Gastrocnemius medialis (tissue), 4 donors: ENCODE data around the gene LRRK1. TPM values are rescaled to one million over a fixed set of nuclear protein-coding genes. Genes with fewer than 3 reads are reported as not detected.

Experiments
- ATAC-seq, 2 donors: fragments of 150-250 bp; one replicate each; pipeline ENCODE4 v1.9.1; 2016
- DNase-seq, 2 donors: peaks; one replicate each; pipeline ENCODE4 v3.0.0-alpha.2; 2019
- H3K27ac ChIP-seq, 4 donors: fragments of 200-600 bp; sonication (generic); 1 replicate in 1 of 4; 2 replicates in 3 of 4; pipeline ENCODE4 v1.5.1; 2016 to 2018; ENCODE audit warnings: mild to moderate bottlenecking in 2 of 4, moderate library complexity in 1 of 4
- H3K27me3 ChIP-seq, 3 donors: fragments of 200-600 bp; sonication (generic) in 2 of 3; 1 replicate in 1 of 3; 2 replicates in 2 of 3; pipeline versions ENCODE4 v1.5.1 to v1.6.0; 2016 to 2019; ENCODE audit warnings: mild to moderate bottlenecking in 1 of 3, moderate library complexity in 1 of 3
- H3K36me3 ChIP-seq, 2 donors: fragments of 200-600 bp; sonication (generic) in 1 of 2; one replicate each; pipeline ENCODE4 v1.5.1; 2017 to 2018
- H3K4me1 ChIP-seq, 2 donors: fragments of 200-600 bp; sonication (generic) in 1 of 2; one replicate each; pipeline ENCODE4 v1.5.1; 2016 to 2017; ENCODE audit warnings: mild to moderate bottlenecking in 2 of 2
- H3K4me3 ChIP-seq, 4 donors: fragments of 200-600 bp; sonication (generic) in 3 of 4; 1 replicate in 1 of 4; 2 replicates in 3 of 4; pipeline ENCODE4 v1.5.1; 2016 to 2019; ENCODE audit warnings: mild to moderate bottlenecking in 2 of 4
- H3K9me3 ChIP-seq, 3 donors: fragments of 200-600 bp; sonication (generic) in 2 of 3; 1 replicate in 1 of 3; 2 replicates in 2 of 3; pipeline ENCODE4 v1.5.1; 2016 to 2019
- POLR2A ChIP-seq, 2 donors: fragments of 450-650 bp; IDR thresholded peaks; one replicate each; pipeline ENCODE4 v1.6.1; 2017; ENCODE audit warnings: antibody characterized with exemption in 2 of 2, mild to moderate bottlenecking in 2 of 2, moderate library complexity in 2 of 2
- in situ Hi-C, 4 donors: fragments of 200-750 bp; cut with MboI; loops; one replicate each; pipeline versions ENCODE4 v1.15.0 to v1.8.0; 2017; ENCODE audit warnings: low sequenced_read_pairs in 4 of 4
- intact Hi-C: fragments of 100-400 bp; cut with DNase I; formaldehyde crosslinking; loops from one replicate; pipeline ENCODE4 v1.15.1; 2023; ENCODE audit warnings: low total_unique reads
- total RNA-seq, 4 donors: library from RNA; depleted of rRNA; stranded (reverse); fragments of >200 nt; gene quantifications; one replicate each; pipeline versions ENCODE4 v1.1.0 to v1.2.3, GENCODE V29; 2016
- TF ChIP-seq, protein P1 (sequence below), 5 experiments: fragments of 450-650 bp in 3 of 5; fragments of 200-600 bp in 2 of 5; sonication (generic) in 2 of 5; IDR thresholded peaks in 4 of 5; conservative IDR thresholded peaks in 1 of 5; 1 replicate in 4 of 5; 2 replicates in 1 of 5; pipeline ENCODE4 v1.5.1; 2016 to 2019; ENCODE audit warnings: antibody characterized with exemption in 5 of 5, mild to moderate bottlenecking in 3 of 5, moderate library complexity in 3 of 5

The LRRK1 gene
- total RNA-seq, 4 donors from 2014 or later, result 0.87 to 5.6 (median 1.7) TPM

DNA sequence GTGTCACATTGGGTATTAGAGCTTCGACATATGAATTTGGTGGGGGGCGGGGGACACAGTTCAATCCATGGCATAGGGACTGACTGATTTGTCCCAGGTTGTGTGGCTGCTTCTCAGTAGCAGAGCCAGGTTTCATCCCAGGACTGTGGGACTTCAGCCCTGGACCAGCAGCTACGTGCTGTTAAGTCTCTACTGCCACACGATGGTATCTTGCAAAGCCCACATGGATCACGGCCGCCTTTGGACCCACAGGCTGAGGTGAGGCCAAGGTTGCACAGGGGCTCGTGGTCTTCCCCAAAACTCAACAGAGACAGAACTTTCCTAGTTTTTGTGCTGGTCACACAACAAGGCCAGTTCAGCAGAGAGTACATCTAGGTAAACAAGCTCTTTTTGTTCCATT, 97.4 kb downstream of the LRRK1 start:
- TF ChIP-seq POLR2A (IDR thresholded peaks at IDR 0.05), result no peak
- TF ChIP-seq, protein P1, sequence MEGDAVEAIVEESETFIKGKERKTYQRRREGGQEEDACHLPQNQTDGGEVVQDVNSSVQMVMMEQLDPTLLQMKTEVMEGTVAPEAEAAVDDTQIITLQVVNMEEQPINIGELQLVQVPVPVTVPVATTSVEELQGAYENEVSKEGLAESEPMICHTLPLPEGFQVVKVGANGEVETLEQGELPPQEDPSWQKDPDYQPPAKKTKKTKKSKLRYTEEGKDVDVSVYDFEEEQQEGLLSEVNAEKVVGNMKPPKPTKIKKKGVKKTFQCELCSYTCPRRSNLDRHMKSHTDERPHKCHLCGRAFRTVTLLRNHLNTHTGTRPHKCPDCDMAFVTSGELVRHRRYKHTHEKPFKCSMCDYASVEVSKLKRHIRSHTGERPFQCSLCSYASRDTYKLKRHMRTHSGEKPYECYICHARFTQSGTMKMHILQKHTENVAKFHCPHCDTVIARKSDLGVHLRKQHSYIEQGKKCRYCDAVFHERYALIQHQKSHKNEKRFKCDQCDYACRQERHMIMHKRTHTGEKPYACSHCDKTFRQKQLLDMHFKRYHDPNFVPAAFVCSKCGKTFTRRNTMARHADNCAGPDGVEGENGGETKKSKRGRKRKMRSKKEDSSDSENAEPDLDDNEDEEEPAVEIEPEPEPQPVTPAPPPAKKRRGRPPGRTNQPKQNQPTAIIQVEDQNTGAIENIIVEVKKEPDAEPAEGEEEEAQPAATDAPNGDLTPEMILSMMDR (IDR thresholded peaks at IDR 0.05 in 4 of 5, conservative IDR thresholded peaks at IDR 0.05 in 1 of 5), result no peak
- intact Hi-C loops, result loop anchor here (5.0 kb wide), 1 partner anchor 71 kb away; no protein-coding TSS in a partner anchor
- no peaks in the 10 kb centered on the region for H3K27me3 ChIP-seq
- no peaks in the 10 kb centered on the region for H3K4me1 ChIP-seq
- DNase-seq, result no peak
- in situ Hi-C loops, result loop anchor here (5.0 to 25.0 kb wide), 3 partner anchors 241 to 1079 kb away; no protein-coding TSS in a partner anchor
- ATAC-seq, result no peak
- H3K27ac ChIP-seq, result no peak overlapping the region
- no peaks in the 10 kb centered on the region for H3K36me3 ChIP-seq
- H3K9me3 ChIP-seq, result no peaks in the 10 kb centered on the region
- no peak overlapping the region for H3K4me3 ChIP-seq

DNA sequence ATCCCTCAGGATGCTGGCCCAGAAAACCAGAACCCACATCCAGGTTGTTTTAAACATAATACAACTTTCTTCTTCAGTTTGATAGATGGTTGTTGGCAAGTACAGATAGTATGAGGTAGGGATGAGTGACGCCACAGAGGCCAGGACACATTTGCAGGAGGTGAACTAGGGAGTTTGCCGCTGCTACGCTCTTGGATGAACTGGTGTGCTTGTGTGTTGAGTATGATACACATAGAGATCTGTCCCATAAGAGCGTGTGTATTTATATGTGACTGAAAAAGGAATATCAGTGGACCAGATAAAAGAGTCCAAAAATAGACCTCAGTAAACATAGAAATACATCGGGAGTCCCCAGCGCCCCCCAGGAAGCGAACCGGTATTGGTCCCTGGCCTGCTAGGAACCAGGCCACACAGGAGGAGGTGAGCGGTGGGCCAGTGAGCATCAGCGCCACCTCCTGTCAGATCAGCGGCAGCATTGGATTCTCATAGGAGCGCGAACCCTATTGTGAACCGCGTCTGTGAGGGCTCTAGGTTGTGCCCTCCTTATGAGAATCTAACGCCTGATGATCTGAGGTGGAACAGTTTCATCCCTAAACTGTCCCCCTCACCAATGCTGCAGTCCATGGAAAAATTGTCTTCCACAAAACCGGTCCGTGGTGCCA, 98.1 kb downstream of the LRRK1 start:
- no peaks in the 10 kb centered on the region for H3K27me3 ChIP-seq
- no peaks in the 10 kb centered on the region for H3K36me3 ChIP-seq
- in situ Hi-C loops, result loop anchor here (5.0 to 25.0 kb wide), 3 partner anchors 240 to 1080 kb away; no protein-coding TSS in a partner anchor
- no peak overlapping the region for H3K4me3 ChIP-seq
- DNase-seq (no peak), ATAC-seq (no peak)
- H3K4me1 ChIP-seq, result no peaks in the 10 kb centered on the region
- H3K27ac ChIP-seq, result no peak overlapping the region
- H3K9me3 ChIP-seq, result no peaks in the 10 kb centered on the region
- no peak for TF ChIP-seq POLR2A (IDR thresholded peaks at IDR 0.05)
- TF ChIP-seq, protein P1 (IDR thresholded peaks at IDR 0.05 in 4 of 5, conservative IDR thresholded peaks at IDR 0.05 in 1 of 5), result no peak
- intact Hi-C loops, result loop anchor here (5.0 kb wide), 1 partner anchor 70 kb away; no protein-coding TSS in a partner anchor

DNA sequence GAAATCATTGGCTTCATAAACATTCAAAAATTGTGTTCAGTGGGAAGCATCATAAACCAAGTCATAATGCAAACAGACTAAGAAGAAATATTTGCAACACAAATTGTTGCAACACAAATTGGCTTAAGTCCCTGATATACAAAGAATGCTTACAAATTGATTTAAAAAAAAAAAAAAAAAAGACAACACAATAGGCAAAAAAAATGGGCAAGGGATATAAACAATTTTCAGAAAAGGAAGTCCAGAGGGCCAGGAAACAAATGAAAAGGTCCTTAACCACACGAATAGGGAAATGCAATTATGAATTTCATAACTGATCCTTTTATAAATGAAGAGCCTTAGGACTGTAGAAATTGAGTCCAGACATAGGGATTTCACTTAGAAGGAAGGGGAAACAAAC, 98.9 kb downstream of the LRRK1 start:
- TF ChIP-seq POLR2A (IDR thresholded peaks at IDR 0.05), result no peak
- DNase-seq (no peak), ATAC-seq (no peak)
- intact Hi-C loops (loop anchor here (5.0 kb wide), 1 partner anchor 69 kb away; no protein-coding TSS in a partner anchor), in situ Hi-C loops (loop anchor here (5.0 to 25.0 kb wide), 3 partner anchors 239 to 1081 kb away; no protein-coding TSS in a partner anchor)
- Histone ChIP-seq H3K36me3 (no peaks in the 10 kb centered on the region), H3K27me3 (no peaks in the 10 kb centered on the region), H3K4me3 (no peak overlapping the region), H3K27ac (no peak overlapping the region), H3K9me3 (no peaks in the 10 kb centered on the region), H3K4me1 (no peaks in the 10 kb centered on the region)

DNA sequence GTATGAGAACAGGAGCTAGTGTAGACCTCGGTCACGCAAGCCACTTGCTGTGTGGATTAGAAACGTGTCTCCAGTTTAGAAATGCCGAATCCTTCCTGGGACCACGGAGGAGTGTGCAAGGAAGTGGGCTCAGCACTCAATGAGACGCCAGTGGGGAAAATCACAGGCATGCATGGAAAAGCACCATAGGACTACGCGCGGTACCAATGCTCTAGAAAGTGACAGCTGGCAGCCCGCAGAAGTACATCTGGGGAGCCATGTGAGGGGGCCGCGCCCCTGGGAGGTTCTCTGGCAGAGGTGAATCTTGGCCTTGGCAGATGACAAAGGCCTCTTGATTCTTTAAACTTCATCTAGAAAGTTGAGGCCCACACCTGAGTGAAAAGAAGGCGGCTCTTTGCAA, 99.3 kb downstream of the LRRK1 start:
- Histone ChIP-seq H3K36me3 (no peaks in the 10 kb centered on the region), H3K27ac (no peak overlapping the region), H3K4me3 (no peak overlapping the region), H3K9me3 (no peaks in the 10 kb centered on the region), H3K27me3 (no peaks in the 10 kb centered on the region), H3K4me1 (no peaks in the 10 kb centered on the region)
- DNase-seq (no peak), ATAC-seq (no peak)
- in situ Hi-C loops, result loop anchor here (5.0 to 25.0 kb wide), 3 partner anchors 239 to 1081 kb away; no protein-coding TSS in a partner anchor
- TF ChIP-seq, protein P1 (IDR thresholded peaks at IDR 0.05 in 4 of 5, conservative IDR thresholded peaks at IDR 0.05 in 1 of 5), result no peak
- no peak for TF ChIP-seq POLR2A (IDR thresholded peaks at IDR 0.05)
- intact Hi-C loops, result loop anchor here (5.0 kb wide), 1 partner anchor 69 kb away; no protein-coding TSS in a partner anchor

DNA sequence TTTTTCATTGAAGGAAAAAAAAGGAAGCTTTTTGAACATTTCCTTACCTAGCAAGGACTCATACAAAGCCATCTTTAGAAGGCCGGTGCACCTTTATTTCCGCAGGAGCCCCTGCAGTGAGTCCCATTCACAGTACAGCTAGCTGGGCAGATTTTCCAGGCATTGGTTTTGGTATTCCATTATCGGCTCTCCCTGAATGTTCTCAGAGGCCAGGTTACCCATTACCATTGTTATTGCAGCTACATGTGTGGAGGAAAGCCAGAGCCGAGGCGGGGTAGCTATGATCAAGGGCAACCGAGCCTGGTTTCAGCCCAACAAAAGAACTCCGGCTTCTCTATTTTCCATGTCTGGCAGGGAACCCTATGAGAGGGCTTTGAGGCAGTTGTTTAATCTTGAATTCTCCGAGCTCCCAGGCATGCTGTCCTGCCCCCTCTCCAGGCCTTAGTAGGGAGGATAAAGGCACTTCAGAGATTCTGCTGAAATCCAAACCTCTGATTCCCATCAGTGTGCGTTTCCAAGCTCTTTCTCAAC, 100.3 kb downstream of the LRRK1 start:
- ATAC-seq (no peak), DNase-seq (no peak)
- no peaks in the 10 kb centered on the region for H3K9me3 ChIP-seq
- H3K27me3 ChIP-seq, result no peaks in the 10 kb centered on the region
- H3K27ac ChIP-seq, result no peak overlapping the region
- in situ Hi-C loops, result loop anchor here (5.0 to 25.0 kb wide), 3 partner anchors 238 to 1082 kb away; no protein-coding TSS in a partner anchor
- H3K4me1 ChIP-seq, result no peaks in the 10 kb centered on the region
- H3K36me3 ChIP-seq, result no peaks in the 10 kb centered on the region
- no peak overlapping the region for H3K4me3 ChIP-seq
- intact Hi-C loops, result loop anchor here (5.0 kb wide), 1 partner anchor 68 kb away; no protein-coding TSS in a partner anchor
- TF ChIP-seq POLR2A (IDR thresholded peaks at IDR 0.05), result no peak
- TF ChIP-seq, protein P1 (IDR thresholded peaks at IDR 0.05 in 4 of 5, conservative IDR thresholded peaks at IDR 0.05 in 1 of 5), result no peak
